Osteoblast (primary cell): ENCODE data around the gene MRPL57. TPM values are rescaled to one million over a fixed set of nuclear protein-coding genes. Genes with fewer than 3 reads are reported as not detected.
"Not testable (repeated sequence)": the region's sequence is repeated elsewhere in the genome, so short reads cannot be mapped to it uniquely, and the experiment has no call there.

Experiments
- DNase-seq: peaks from one replicate; pipeline ENCODE4 v3.0.0; 2011; ENCODE audit warnings: low spot score, mixed read lengths; ENCODE audit not compliant: insufficient read length; ENCODE audit errors: missing footprints
- H2AFZ ChIP-seq: 2 replicates; pipeline ENCODE4 v1.6.0; 2011; ENCODE audit warnings: mild to moderate bottlenecking, low read length
- H3K27ac ChIP-seq: 2 replicates; pipeline ENCODE4 v1.5.1; 2011; ENCODE audit warnings: mild to moderate bottlenecking, low read depth, low read length, moderate library complexity
- H3K27me3 ChIP-seq: 2 replicates; pipeline ENCODE4 v1.6.0; 2012; ENCODE audit warnings: mild to moderate bottlenecking, control low read depth, inconsistent platforms, low read length, moderate library complexity; ENCODE audit not compliant: insufficient read depth
- H3K36me3 ChIP-seq: 2 replicates; pipeline ENCODE4 v1.5.1; 2011; ENCODE audit warnings: mild to moderate bottlenecking, low read length, control low read depth, moderate library complexity; ENCODE audit not compliant: insufficient read depth
- H3K4me1 ChIP-seq: 2 replicates; pipeline ENCODE4 v1.5.1; 2011; ENCODE audit warnings: mild to moderate bottlenecking, low read length, control low read depth, moderate library complexity; ENCODE audit not compliant: insufficient read depth
- H3K4me2 ChIP-seq: 2 replicates; pipeline ENCODE4 v1.6.0; 2011; ENCODE audit warnings: mild to moderate bottlenecking, low read length; ENCODE audit not compliant: insufficient read depth
- H3K4me3 ChIP-seq: fragments of 200-600 bp; sonication (generic); 3 replicates; pipeline ENCODE4 v1.5.1; 2012; ENCODE audit warnings: mild to moderate bottlenecking, low read length, inconsistent platforms; ENCODE audit not compliant: insufficient read depth
- H3K79me2 ChIP-seq: 2 replicates; pipeline ENCODE4 v1.6.0; 2012; ENCODE audit warnings: mild to moderate bottlenecking, low read length, control low read depth, inconsistent platforms; ENCODE audit not compliant: insufficient read depth
- H3K9me3 ChIP-seq: 2 replicates; pipeline ENCODE4 v1.5.1; 2011; ENCODE audit warnings: low read depth, low read length, control low read depth
- H4K20me1 ChIP-seq: 2 replicates; pipeline ENCODE4 v1.6.0; 2012; ENCODE audit warnings: mild to moderate bottlenecking, low read length, control low read depth; ENCODE audit not compliant: insufficient read depth
- CTCF ChIP-seq: IDR thresholded peaks from 2 replicates; pipeline ENCODE4 v1.5.1; 2011; ENCODE audit warnings: mild to moderate bottlenecking, low read depth, low read length, moderate library complexity; ENCODE audit errors: extremely low read depth
- total RNA-seq: library from RNA; depleted of rRNA; stranded (reverse); fragments of >200 nt; gene quantifications from 2 replicates; pipeline ENCODE4 v1.2.3, GENCODE V29; 2012

Gene MRPL57
- total RNA-seq, 1 donor: 13.4 TPM

- Histone ChIP-seq H4K20me1 (no peaks in the 10 kb centered on the region), H3K27ac (no peak overlapping the region), H3K9me3 (no peaks in the 10 kb centered on the region), H3K79me2 (no peaks in the 10 kb centered on the region), H3K36me3 (no peaks in the 10 kb centered on the region), H3K27me3 (no peaks in the 10 kb centered on the region), H3K4me2 (peak overlapping the region; percentile 92), H3K4me3 (peak overlapping the region; percentile 64), H3K4me1 (peaks cover 4% of the 10 kb centered on the region), H2AFZ (peak overlapping the region; percentile 94)
- no peak for TF ChIP-seq CTCF
- no peak for DNase-seq
These were observed 39.9 kb downstream of the MRPL57 start for GRCh38 chr13:21216332-21216731.

GRCh38 chr13:21218351-21219035, 42.0 kb downstream of the MRPL57 start:
- peaks cover 4% of the 10 kb centered on the region for H3K27me3 ChIP-seq
- H3K4me3 ChIP-seq: no peak overlapping the region
- H2AFZ ChIP-seq: peak overlapping the region; percentile 72
- H4K20me1 ChIP-seq: no peaks in the 10 kb centered on the region
- H3K27ac ChIP-seq: no peak overlapping the region
- H3K4me1 ChIP-seq: peaks cover 4% of the 10 kb centered on the region
- peaks cover 5% of the 10 kb centered on the region for H3K9me3 ChIP-seq
- H3K36me3 ChIP-seq: no peaks in the 10 kb centered on the region
- no peak overlapping the region for H3K4me2 ChIP-seq
- H3K79me2 ChIP-seq: no peaks in the 10 kb centered on the region
- TF ChIP-seq CTCF: no peak
- no peak for DNase-seq

GRCh38 chr13:21219036-21219381, 42.6 kb downstream of the MRPL57 start:
- Histone ChIP-seq H3K36me3 (no peaks in the 10 kb centered on the region), H3K9me3 (peaks cover 5% of the 10 kb centered on the region), H3K79me2 (no peaks in the 10 kb centered on the region), H2AFZ (peak overlapping the region; percentile 72), H3K27me3 (peaks cover 7% of the 10 kb centered on the region), H3K4me1 (peaks cover 4% of the 10 kb centered on the region), H3K4me3 (no peak overlapping the region), H3K4me2 (no peak overlapping the region), H4K20me1 (no peaks in the 10 kb centered on the region), H3K27ac (no peak overlapping the region)
- DNase-seq: no peak
- TF ChIP-seq CTCF: no peak

GRCh38 chr13:21219716-21220115, 43.3 kb downstream of the MRPL57 start:
- not testable (repeated sequence) for H3K4me3 ChIP-seq, H4K20me1 ChIP-seq, DNase-seq, H3K9me3 ChIP-seq, H3K27me3 ChIP-seq, H3K4me2 ChIP-seq, H3K79me2 ChIP-seq, H3K27ac ChIP-seq, H3K36me3 ChIP-seq, H3K4me1 ChIP-seq, H2AFZ ChIP-seq
